Progenitor cell of endocrine pancreas (in vitro differentiated cells): Measurements from ENCODE around the gene PCGF3. TPM values are rescaled to one million over a fixed set of nuclear protein-coding genes. Genes with fewer than 3 reads are reported as not detected.
"Not testable (repeated sequence)": the region's sequence is repeated elsewhere in the genome, so short reads cannot be mapped to it uniquely, and the experiment has no call there.

ENCODE experiments used
- DNase-seq: peaks from one replicate; pipeline ENCODE4 v3.0.0; 2021; ENCODE audit warnings: low spot score; ENCODE audit not compliant: unreplicated experiment
- H3K27ac Mint-ChIP-seq: 2 replicates; pipeline ENCODE4 v1.8.0; 2021; ENCODE audit warnings: mild to moderate bottlenecking, moderate library complexity, mixed read lengths
- H3K27me3 Mint-ChIP-seq: 2 replicates; pipeline ENCODE4 v1.8.0; 2021; ENCODE audit warnings: mixed read lengths
- H3K36me3 Mint-ChIP-seq: 2 replicates; pipeline ENCODE4 v1.8.0; 2022; ENCODE audit warnings: mixed read lengths; ENCODE audit not compliant: insufficient read depth
- H3K4me1 Mint-ChIP-seq: 2 replicates; pipeline ENCODE4 v1.8.0; 2021; ENCODE audit warnings: low read depth, mixed read lengths
- H3K4me3 Mint-ChIP-seq: 2 replicates; pipeline ENCODE4 v1.8.0; 2021; ENCODE audit warnings: low read depth, mild to moderate bottlenecking, moderate library complexity, mixed read lengths
- H3K9me3 Mint-ChIP-seq: 2 replicates; pipeline ENCODE4 v1.8.0; 2021; ENCODE audit warnings: low read depth, mixed read lengths
- total RNA-seq: library from RNA; stranded (reverse); gene quantifications from 2 replicates; pipeline ENCODE4 v1.2.1, GENCODE V29; 2021
- TF ChIP-seq, protein P1 (sequence below): fragments of 200-600 bp; sonication (generic); IDR thresholded peaks from one replicate; pipeline ENCODE4 v1.5.0; 2021; ENCODE audit warnings: antibody characterized with exemption, mild to moderate bottlenecking; ENCODE audit not compliant: unreplicated experiment

The PCGF3 gene
- total RNA-seq, 1 donor from 2014 or later, result 79.8 TPM

DNA sequence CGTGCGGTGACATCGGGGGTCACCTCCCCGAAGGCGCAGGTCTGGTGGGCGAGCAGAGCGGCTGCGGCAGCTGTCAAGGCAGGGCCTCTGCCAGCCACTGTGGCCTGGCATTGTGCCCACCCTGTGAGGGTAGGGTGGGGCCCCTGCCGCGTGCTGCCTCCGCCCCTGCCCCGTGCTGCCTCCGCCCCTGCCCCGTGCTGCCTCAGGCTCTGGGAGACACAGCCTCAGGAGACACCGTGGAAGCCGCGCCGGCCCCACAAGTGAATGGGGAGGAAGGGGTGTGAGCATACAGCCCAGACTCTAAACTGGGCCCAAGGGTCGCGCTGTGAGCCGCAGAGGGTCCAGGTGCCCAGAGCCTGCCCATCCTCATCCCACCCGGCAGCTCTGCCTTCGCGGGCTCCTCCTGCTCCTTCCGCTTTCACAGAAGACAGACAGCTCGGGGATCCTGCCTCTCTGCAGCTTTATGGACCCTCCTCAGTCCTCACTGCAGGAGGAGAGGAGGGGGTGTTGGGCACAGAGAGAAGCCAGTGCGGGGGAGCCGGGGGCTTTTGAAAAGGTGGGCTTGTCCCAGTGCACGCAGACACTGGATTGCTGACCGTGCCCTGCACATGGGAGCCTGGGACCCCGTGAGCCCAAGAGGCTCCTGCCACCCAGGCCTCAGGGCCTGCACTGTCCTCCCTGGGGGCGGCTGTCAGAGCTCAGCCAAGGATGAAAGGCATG lies 27.4 kb downstream of the PCGF3 start:
- TF ChIP-seq, protein P1, sequence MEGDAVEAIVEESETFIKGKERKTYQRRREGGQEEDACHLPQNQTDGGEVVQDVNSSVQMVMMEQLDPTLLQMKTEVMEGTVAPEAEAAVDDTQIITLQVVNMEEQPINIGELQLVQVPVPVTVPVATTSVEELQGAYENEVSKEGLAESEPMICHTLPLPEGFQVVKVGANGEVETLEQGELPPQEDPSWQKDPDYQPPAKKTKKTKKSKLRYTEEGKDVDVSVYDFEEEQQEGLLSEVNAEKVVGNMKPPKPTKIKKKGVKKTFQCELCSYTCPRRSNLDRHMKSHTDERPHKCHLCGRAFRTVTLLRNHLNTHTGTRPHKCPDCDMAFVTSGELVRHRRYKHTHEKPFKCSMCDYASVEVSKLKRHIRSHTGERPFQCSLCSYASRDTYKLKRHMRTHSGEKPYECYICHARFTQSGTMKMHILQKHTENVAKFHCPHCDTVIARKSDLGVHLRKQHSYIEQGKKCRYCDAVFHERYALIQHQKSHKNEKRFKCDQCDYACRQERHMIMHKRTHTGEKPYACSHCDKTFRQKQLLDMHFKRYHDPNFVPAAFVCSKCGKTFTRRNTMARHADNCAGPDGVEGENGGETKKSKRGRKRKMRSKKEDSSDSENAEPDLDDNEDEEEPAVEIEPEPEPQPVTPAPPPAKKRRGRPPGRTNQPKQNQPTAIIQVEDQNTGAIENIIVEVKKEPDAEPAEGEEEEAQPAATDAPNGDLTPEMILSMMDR, result no peak
- H3K27ac Mint-ChIP-seq, result no peak overlapping the region
- no peaks in the 10 kb centered on the region for H3K9me3 Mint-ChIP-seq
- H3K27me3 Mint-ChIP-seq, result no peaks in the 10 kb centered on the region
- H3K36me3 Mint-ChIP-seq, result peaks cover 20% of the 10 kb centered on the region
- H3K4me3 Mint-ChIP-seq, result no peak overlapping the region
- H3K4me1 Mint-ChIP-seq, result no peaks in the 10 kb centered on the region
- no peak for DNase-seq

DNA sequence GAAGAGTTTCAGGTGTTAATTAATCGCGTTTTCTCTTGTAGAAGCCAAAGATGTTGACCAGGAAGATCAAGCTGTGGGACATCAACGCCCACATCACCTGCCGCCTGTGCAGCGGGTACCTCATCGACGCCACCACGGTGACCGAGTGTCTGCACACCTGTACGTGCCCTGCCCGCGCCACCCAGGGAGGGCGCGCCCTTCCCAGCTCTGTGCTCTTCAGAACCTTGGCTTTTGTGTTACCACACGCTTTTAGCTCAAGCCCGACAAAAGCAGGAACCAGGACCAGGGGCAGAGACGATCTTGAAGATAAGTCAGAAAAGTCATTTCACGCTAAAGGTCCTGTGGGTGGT lies 28.0 kb downstream of the PCGF3 start:
- H3K4me1 Mint-ChIP-seq, result no peaks in the 10 kb centered on the region
- TF ChIP-seq, protein P1, result no peak
- H3K27ac Mint-ChIP-seq, result no peak overlapping the region
- H3K9me3 Mint-ChIP-seq, result no peaks in the 10 kb centered on the region
- DNase-seq, result no peak
- no peak overlapping the region for H3K4me3 Mint-ChIP-seq
- H3K27me3 Mint-ChIP-seq, result no peaks in the 10 kb centered on the region
- peaks cover 21% of the 10 kb centered on the region for H3K36me3 Mint-ChIP-seq

DNA sequence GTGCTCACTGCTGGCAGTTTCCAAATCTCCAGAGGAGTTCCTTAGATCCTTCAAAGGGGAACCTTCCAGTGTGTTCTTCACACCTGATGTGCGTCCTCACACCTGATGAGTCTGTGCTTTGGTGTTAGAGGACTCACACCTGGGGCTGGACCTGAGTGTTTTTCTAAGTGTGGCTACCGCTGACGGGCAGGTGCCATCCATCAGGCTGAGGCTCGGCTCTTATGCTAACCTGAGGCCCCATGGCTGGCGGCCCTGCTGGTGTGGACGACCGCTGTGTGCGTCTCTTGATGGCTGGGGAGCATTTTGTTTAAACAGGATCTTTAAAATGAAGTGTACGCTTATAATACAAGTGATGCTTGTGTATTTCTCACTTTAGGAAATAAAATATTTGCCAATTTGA lies 28.4 kb downstream of the PCGF3 start:
- no peaks in the 10 kb centered on the region for H3K27me3 Mint-ChIP-seq
- H3K4me3 Mint-ChIP-seq, result no peak overlapping the region
- no peaks in the 10 kb centered on the region for H3K4me1 Mint-ChIP-seq
- no peak for DNase-seq
- TF ChIP-seq, protein P1, result no peak
- no peak overlapping the region for H3K27ac Mint-ChIP-seq
- peaks cover 21% of the 10 kb centered on the region for H3K36me3 Mint-ChIP-seq
- no peaks in the 10 kb centered on the region for H3K9me3 Mint-ChIP-seq

DNA sequence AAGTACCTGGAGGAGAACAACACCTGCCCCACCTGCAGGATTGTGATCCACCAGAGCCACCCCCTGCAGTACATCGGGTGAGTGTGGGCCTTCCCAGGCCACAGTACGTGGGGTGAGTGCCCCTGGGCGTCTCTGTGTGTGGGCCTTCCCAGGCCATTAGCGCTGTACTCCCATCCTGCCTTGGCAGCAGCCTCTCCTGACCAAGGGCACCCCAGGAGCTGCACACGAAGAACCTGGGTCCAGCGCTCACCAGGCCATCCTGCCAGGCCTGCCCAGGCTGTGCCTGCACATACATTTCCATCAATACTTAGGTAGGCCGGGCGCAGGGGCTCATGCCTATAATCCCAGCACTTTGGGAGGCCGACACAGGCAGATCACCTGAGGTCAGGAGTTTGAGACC lies 29.3 kb downstream of the PCGF3 start:
- DNase-seq, result no peak
- Mint-ChIP-seq H3K27ac (no peak overlapping the region), H3K4me3 (no peak overlapping the region), H3K36me3 (peaks cover 22% of the 10 kb centered on the region), H3K4me1 (no peaks in the 10 kb centered on the region), H3K27me3 (no peaks in the 10 kb centered on the region), H3K9me3 (no peaks in the 10 kb centered on the region)
- TF ChIP-seq, protein P1, result no peak

DNA sequence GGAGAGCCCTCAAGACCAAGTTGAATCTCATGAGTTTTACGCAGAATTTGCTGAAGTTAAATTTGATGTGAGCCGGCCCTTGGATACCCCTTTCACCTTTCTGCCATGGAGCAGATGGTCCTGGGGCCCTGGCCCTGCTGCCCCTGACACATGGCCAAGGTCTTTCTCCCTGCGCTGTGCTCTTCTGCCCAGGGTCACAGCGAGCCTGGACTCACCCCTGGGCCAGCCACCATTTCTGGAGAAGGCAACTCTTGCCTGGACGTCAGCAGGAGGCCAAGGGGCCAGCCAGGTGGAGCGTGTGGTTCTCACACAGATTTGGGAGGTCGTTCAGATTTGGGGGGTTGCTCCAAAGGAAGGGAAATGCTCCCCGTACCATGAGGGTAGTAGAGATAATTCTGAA lies 30.0 kb downstream of the PCGF3 start:
- Mint-ChIP-seq H3K27ac (no peak overlapping the region), H3K9me3 (no peaks in the 10 kb centered on the region), H3K27me3 (no peaks in the 10 kb centered on the region), H3K4me3 (no peak overlapping the region), H3K4me1 (no peaks in the 10 kb centered on the region), H3K36me3 (peaks cover 18% of the 10 kb centered on the region)
- TF ChIP-seq, protein P1, result no peak
- DNase-seq, result no peak

DNA sequence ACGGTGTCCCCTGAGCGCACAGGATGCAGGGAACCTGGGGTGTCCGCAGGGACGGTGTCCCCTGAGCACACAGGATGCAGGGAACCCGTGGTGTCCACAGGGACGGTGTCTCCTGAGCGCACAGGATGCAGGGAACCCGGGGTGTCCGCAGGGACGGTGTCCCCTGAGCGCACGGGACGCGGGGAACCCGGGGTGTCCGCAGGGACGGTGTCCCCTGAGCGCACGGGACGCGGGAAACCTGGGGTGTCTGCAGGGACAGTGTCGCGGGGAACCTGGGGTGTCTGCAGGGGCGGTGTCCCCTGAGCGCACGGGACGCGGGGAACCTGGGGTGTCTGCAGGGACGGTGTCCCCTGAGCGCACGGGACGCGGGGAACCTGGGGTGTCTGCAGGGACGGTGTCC lies 30.9 kb downstream of the PCGF3 start:
- not testable (repeated sequence) for DNase-seq, H3K4me3 Mint-ChIP-seq, H3K27ac Mint-ChIP-seq, H3K4me1 Mint-ChIP-seq, H3K27me3 Mint-ChIP-seq, H3K9me3 Mint-ChIP-seq
- peaks cover 15% of the 10 kb centered on the region for H3K36me3 Mint-ChIP-seq
